Measurements from ENCODE around the gene PLPPR4.
"Not testable (repeated sequence)": the region's sequence is repeated elsewhere in the genome, so short reads cannot be mapped to it uniquely, and the experiment has no call there.

PLPPR4 gene

GRCh38 chr1:99240621-99241020, 23.7 kb upstream of the PLPPR4 start:
- no peak overlapping the region for H3K4me3 ChIP-seq
- no peak for TF ChIP-seq CTCF (IDR thresholded peaks at IDR 0.05)
- no peak overlapping the region for H3K27ac ChIP-seq

GRCh38 chr1:99246152-99246551, 18.1 kb upstream of the PLPPR4 start:
- no peak for DNase-seq (ENCODE audit: low spot score)
- Histone ChIP-seq H3K4me3 (no peak overlapping the region), H3K27ac (no peak overlapping the region)
- no peak for TF ChIP-seq CTCF (IDR thresholded peaks at IDR 0.05)

More at GRCh38 chr1:99240621-99241020, 23.7 kb upstream of the PLPPR4 start:
- DNase-seq (ENCODE audit: low spot score) = no peak

- DNase-seq (ENCODE audit: low spot score) = no peak
- Histone ChIP-seq H3K4me3 (no peak overlapping the region), H3K27ac (no peak overlapping the region)
- no peak for TF ChIP-seq CTCF (IDR thresholded peaks at IDR 0.05)
These were observed 17.1 kb upstream of the PLPPR4 start for GRCh38 chr1:99247199-99247598.

- Histone ChIP-seq H3K27ac (no peak overlapping the region), H3K4me3 (no peak overlapping the region)
- no peak for DNase-seq (ENCODE audit: low spot score)
- no peak for TF ChIP-seq CTCF (IDR thresholded peaks at IDR 0.05)
These were observed 13.6 kb upstream of the PLPPR4 start for GRCh38 chr1:99250728-99251127.

- DNase-seq (ENCODE audit: low spot score) = no peak
- H3K27ac ChIP-seq = no peak overlapping the region
- no peak for TF ChIP-seq CTCF (IDR thresholded peaks at IDR 0.05)
- H3K4me3 ChIP-seq = no peak overlapping the region
These were observed 13.0 kb upstream of the PLPPR4 start for GRCh38 chr1:99251308-99251707.

GRCh38 chr1:99252630-99253029, 11.7 kb upstream of the PLPPR4 start:
- no peak for TF ChIP-seq CTCF (IDR thresholded peaks at IDR 0.05)
- no peak for DNase-seq (ENCODE audit: low spot score)

GRCh38 chr1:99260402-99260801, 3.9 kb upstream of the PLPPR4 start:
- not testable (repeated sequence) for DNase-seq (ENCODE audit: low spot score); H3K4me3 ChIP-seq; H3K27ac ChIP-seq

More at GRCh38 chr1:99252630-99253029, 11.7 kb upstream of the PLPPR4 start:
- Histone ChIP-seq H3K27ac (no peak overlapping the region), H3K4me3 (no peak overlapping the region)

GRCh38 chr1:99265124-99265523, 832 bp downstream of the PLPPR4 start:
- no peak for DNase-seq (ENCODE audit: low spot score)
- no peak overlapping the region for H3K27ac ChIP-seq
- H3K4me3 ChIP-seq = peak overlapping the region; percentile 75
- TF ChIP-seq CTCF (IDR thresholded peaks at IDR 0.05) = no peak
